Gastroesophageal sphincter (tissue), 4 donors: ENCODE results near the gene ARFIP1. TPM values are rescaled to one million over a fixed set of nuclear protein-coding genes. Genes with fewer than 3 reads are reported as not detected.

Experiments
- ATAC-seq: fragments of 150-250 bp; one replicate; pipeline ENCODE4 v1.9.1; 2016; ENCODE audit warnings: mild to moderate bottlenecking, moderate library complexity
- H3K27ac ChIP-seq, 4 donors: fragments of 200-600 bp; sonication (generic) in 3 of 4; 1 replicate in 3 of 4; 2 replicates in 1 of 4; pipeline ENCODE4 v1.5.1; 2016 to 2019
- H3K27me3 ChIP-seq: fragments of 200-600 bp; sonication (generic); one replicate; pipeline ENCODE4 v1.5.1; 2019
- H3K36me3 ChIP-seq, 2 donors: fragments of 200-600 bp; sonication (generic); one replicate each; pipeline ENCODE4 v1.5.1; 2019; ENCODE audit warnings: control low read depth in 1 of 2
- H3K4me1 ChIP-seq, 3 donors: fragments of 200-600 bp; sonication (generic); 1 replicate in 2 of 3; 2 replicates in 1 of 3; pipeline ENCODE4 v1.5.1; 2016 to 2019; ENCODE audit warnings: control low read depth in 2 of 3
- H3K4me3 ChIP-seq, 2 donors: fragments of 200-600 bp; sonication (generic); one replicate each; pipeline ENCODE4 v1.5.1; 2019; ENCODE audit warnings: mild to moderate bottlenecking in 1 of 2, moderate library complexity in 1 of 2
- H3K9me3 ChIP-seq, 3 donors: fragments of 200-600 bp; sonication (generic); one replicate each; pipeline ENCODE4 v1.5.1; 2017 to 2019; ENCODE audit warnings: control low read depth in 2 of 3
- EP300 ChIP-seq: sonication (generic); formaldehyde crosslinking; IDR thresholded peaks from one replicate; pipeline ENCODE4 v1.6.1; 2017; ENCODE audit warnings: antibody characterized with exemption, mild to moderate bottlenecking
- POLR2A ChIP-seq, 2 donors: fragments of 450-650 bp; IDR thresholded peaks; one replicate each; pipeline ENCODE4 v1.6.1; 2017; ENCODE audit warnings: antibody characterized with exemption in 2 of 2, mild to moderate bottlenecking in 2 of 2, moderate library complexity in 1 of 2
- POLR2AphosphoS5 ChIP-seq: sonication (generic); formaldehyde crosslinking; IDR thresholded peaks from one replicate; pipeline ENCODE4 v1.6.1; 2017; ENCODE audit warnings: antibody characterized with exemption
- WGBS, 2 donors: methylation state at CpG; one replicate each; pipeline ENCODE4 v1.1.5; 2018; ENCODE audit warnings: low coverage in 1 of 2; 5-methylcytosine and 5-hydroxymethylcytosine counted together
- total RNA-seq, 4 donors: library from RNA; depleted of rRNA; stranded (reverse); fragments of >200 nt; gene quantifications; one replicate each; pipeline ENCODE4 v1.1.0, GENCODE V29; 2016
- TF ChIP-seq, protein P1 (sequence below), 4 experiments: fragments of 200-600 bp in 2 of 4; fragments of 450-650 bp in 2 of 4; sonication (generic) in 1 of 4; IDR thresholded peaks; one replicate each; pipeline ENCODE4 v1.5.1; 2017 to 2019; ENCODE audit warnings: antibody characterized with exemption in 4 of 4, mild to moderate bottlenecking in 2 of 4, moderate library complexity in 2 of 4

The ARFIP1 gene
- total RNA-seq, 4 donors from 2014 or later: 26.6 to 34.9 (median 29.5) TPM

DNA sequence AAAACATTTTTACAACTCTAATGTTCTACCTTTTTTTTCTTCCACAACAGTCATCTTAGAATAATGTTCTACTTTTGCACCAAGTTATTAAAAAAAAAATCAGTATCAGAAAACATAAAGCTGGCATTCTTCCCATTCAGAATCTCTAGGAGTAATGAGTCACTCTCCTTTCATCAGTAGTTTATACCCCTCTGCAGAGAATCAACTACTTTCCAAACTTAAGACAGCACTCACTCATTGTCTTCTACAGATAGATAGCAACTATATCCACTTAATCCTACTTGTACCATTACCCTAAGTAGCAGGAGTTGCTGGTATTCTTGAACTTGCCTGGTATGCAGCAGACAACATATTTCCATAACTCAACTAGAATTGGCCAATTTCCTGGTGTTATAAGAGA is 3.4 kb upstream of the ARFIP1 start:
- TF ChIP-seq POLR2AphosphoS5 (no peak), POLR2A (IDR thresholded peaks at IDR 0.05) (no peak), EP300 (no peak)
- TF ChIP-seq, protein P1, sequence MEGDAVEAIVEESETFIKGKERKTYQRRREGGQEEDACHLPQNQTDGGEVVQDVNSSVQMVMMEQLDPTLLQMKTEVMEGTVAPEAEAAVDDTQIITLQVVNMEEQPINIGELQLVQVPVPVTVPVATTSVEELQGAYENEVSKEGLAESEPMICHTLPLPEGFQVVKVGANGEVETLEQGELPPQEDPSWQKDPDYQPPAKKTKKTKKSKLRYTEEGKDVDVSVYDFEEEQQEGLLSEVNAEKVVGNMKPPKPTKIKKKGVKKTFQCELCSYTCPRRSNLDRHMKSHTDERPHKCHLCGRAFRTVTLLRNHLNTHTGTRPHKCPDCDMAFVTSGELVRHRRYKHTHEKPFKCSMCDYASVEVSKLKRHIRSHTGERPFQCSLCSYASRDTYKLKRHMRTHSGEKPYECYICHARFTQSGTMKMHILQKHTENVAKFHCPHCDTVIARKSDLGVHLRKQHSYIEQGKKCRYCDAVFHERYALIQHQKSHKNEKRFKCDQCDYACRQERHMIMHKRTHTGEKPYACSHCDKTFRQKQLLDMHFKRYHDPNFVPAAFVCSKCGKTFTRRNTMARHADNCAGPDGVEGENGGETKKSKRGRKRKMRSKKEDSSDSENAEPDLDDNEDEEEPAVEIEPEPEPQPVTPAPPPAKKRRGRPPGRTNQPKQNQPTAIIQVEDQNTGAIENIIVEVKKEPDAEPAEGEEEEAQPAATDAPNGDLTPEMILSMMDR (IDR thresholded peaks at IDR 0.05): no peak
- Histone ChIP-seq H3K4me3 (no peak overlapping the region), H3K27ac (no peak overlapping the region), H3K27me3 (no peaks in the 10 kb centered on the region), H3K9me3 (no peaks in the 10 kb centered on the region), H3K36me3 (no peaks in the 10 kb centered on the region), H3K4me1 (peaks cover 0 to 17% (median 1%) of the 10 kb centered on the region in 3 donors)
- no peak for ATAC-seq

DNA sequence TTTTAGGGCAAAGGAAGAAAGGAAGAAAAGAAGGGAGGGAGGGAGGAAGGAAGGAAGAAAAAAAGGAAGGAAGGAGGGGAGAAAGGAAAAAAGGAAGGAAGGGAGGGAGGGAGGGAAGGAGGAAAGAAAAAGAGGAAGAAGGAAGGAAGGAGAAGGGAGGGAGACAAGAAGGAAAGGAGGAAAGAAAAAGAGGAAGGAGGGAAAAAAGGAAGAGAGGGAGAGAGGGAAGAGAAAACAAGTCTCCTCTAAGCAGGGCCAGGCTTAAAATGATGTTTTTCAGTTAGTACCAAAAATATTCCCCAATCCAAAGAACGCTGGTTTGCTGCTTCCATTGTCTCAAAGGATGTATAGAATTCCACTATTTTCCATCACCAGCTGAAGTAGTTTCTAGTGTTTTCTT is 2.3 kb upstream of the ARFIP1 start:
- Histone ChIP-seq H3K27me3 (no peaks in the 10 kb centered on the region), H3K4me1 (peaks cover 0 to 29% (median 5%) of the 10 kb centered on the region in 3 donors), H3K36me3 (no peaks in the 10 kb centered on the region), H3K9me3 (no peaks in the 10 kb centered on the region), H3K27ac (no peak overlapping the region), H3K4me3 (no peak overlapping the region)
- TF ChIP-seq, protein P1 (IDR thresholded peaks at IDR 0.05): no peak
- no peak for TF ChIP-seq EP300
- TF ChIP-seq POLR2AphosphoS5: no peak
- TF ChIP-seq POLR2A (IDR thresholded peaks at IDR 0.05): no peak
- ATAC-seq: no peak
- 71 to 89% methylated on average over 1 of the region's 1 CpG for WGBS, 2 donors

DNA sequence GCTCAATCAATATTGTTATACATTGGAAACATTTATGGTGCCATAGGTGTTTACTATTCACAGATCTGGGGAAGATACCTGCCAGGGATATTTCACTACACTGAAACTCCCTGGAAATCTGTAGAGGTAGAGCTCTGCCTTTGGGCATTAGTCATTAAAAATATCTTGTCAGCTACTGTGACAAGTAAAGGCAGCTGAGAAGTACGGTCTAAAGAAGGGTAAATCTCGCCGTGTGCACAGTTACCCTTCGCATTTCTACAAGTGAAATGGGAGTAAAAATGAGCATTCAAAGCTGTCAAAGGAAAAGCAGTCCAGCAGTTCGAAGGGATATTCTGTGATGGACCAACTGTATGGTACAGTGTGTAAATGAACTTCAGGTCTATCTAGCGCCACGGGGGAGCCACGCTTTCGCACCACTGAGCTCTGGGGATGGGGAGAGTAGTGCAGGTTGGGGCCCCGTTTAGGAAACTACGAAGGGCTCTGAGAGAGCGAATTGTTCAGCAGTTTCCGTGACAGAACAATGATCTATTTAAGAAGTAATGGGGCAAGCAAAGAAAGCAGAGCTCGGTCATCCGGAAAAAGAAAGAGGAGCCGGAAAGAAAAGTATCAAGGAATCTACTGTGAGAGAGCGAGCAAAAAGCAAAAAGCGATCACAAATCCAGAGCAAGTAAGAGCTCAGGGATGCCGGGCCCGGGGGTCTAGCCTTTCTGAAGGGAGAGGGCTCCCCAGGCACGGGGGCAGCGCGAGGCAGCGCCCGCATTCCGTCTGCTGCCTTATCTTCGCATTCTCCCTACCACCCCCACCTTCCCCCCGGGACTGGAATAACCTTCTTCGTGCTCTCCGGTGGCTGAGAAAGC is 870 bp upstream of the ARFIP1 start:
- TF ChIP-seq POLR2A (IDR thresholded peaks at IDR 0.05) (no peak), POLR2AphosphoS5 (no peak), EP300 (no peak)
- TF ChIP-seq, protein P1 (IDR thresholded peaks at IDR 0.05): no peak
- H3K27me3 ChIP-seq: no peaks in the 10 kb centered on the region
- H3K9me3 ChIP-seq: no peaks in the 10 kb centered on the region
- peaks cover 0 to 43% (median 5%) of the 10 kb centered on the region in 3 donors for H3K4me1 ChIP-seq
- H3K27ac ChIP-seq: peak overlapping the region; percentile 40 to 94 (median 90)
- WGBS, 2 donors: 0 to 1% methylated on average over 18 to 28 of the region's 30 CpGs
- no peak for ATAC-seq
- peak overlapping the region; percentile 82 to 85 for H3K4me3 ChIP-seq
- no peaks in the 10 kb centered on the region for H3K36me3 ChIP-seq

DNA sequence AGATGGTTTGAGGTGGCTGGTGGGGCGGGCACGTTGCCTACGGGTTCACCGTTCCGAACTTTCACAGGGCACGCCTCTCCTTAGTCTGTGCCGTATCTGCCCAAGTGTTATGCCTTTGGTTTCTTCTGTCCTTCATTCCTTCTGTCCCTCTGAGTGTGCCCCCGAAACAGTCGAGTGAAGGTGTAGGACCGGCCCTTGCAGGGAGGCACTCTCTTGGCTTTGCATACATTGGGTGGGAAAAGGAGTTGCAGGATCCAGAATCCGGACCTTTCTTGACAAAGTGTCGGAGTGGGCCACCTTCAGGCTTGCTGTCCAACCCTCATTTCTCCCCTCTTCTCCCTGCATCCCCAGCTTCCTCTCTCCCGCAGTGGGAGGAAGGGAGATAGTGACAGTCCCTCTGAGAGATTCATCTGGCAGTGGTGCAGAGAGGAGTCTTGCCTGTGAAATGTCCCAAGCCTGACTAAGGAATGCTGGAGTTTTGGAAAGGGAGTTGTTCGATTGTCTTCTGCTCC is 569 bp downstream of the ARFIP1 start:
- ATAC-seq: no peak
- Histone ChIP-seq H3K4me1 (peaks cover 0 to 57% (median 5%) of the 10 kb centered on the region in 3 donors), H3K27ac (peak overlapping the region; percentile 88 to 94 (median 92)), H3K9me3 (no peaks in the 10 kb centered on the region), H3K36me3 (peaks cover 0 to 5% of the 10 kb centered on the region in 2 donors), H3K27me3 (no peaks in the 10 kb centered on the region), H3K4me3 (peak overlapping the region; percentile 82 to 85)
- 0 to 1% methylated on average over 7 to 13 of the region's 14 CpGs for WGBS, 2 donors
- TF ChIP-seq POLR2AphosphoS5: no peak
- no peak for TF ChIP-seq POLR2A (IDR thresholded peaks at IDR 0.05)
- TF ChIP-seq, protein P1 (IDR thresholded peaks at IDR 0.05): no peak
- TF ChIP-seq EP300: no peak
